Stimulated activated CD8-positive, alpha-beta memory T cell treated with anti-CD3 and anti-CD28 coated beads, Interleukin-7, amount 100 ng/mL, for 4 hours (primary cell): ENCODE measurements around the gene ZNF573.
A peak's percentile ranks its signal among the peaks of the same experiment; 100 is the strongest.

Experiments
- DNase-seq, 2 donors: peaks; one replicate each; pipeline ENCODE4 v3.0.0-alpha.2; 2020; ENCODE audit warnings: low read depth in 2 of 2

Gene ZNF573

GRCh38 chr19:37695144-37695899, 84.1 kb downstream of the ZNF573 start:
- no peak for DNase-seq

DNA sequence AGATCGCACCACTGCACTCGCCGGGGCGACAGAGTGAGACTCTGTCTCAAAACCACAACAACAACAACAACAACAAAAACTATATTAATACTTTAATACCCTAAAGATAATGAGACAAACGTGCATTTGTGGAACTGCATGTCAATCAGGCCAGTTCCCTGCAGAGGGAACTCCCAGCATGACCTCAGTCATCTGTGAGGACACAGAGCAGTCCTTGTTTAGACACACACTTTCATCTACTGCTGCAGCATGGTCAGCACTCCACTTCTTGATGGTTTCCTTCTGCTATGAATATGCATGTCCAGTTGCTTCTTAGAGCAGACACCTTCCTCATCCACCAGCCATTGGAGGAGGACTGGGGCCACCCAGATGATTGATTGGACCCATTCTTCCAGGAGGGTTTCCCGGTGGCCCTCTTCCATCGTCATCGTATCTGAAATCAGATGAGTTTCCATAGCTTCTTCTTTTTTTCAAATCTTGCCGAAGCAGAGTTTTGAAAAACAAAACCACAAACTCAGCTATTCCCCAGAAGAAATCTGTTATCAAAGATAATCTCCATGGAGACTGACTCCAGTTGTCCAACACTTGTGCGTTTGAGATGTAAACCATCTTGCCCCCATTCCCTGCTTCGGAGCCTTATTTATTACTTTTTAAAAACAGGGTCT, 86.3 kb downstream of the ZNF573 start:
- DNase-seq = no peak

- peak; percentile 71 to 74 for DNase-seq
Observed at GRCh38 chr19:37691881-37692504, 87.4 kb downstream of the ZNF573 start.
